RWPE2 (cell line): ENCODE measurements around the gene ZBTB46.

Experiments used
- ATAC-seq: fragments of 200-7000 bp; cut with Tn5 transposase; 3 replicates; pipeline ENCODE4 v1.9.1; 2021; ENCODE audit warnings: low read depth
- DNase-seq: peaks from one replicate; pipeline ENCODE4 v3.0.0-alpha.2; 2020; ENCODE audit warnings: low spot score
- H3K27ac ChIP-seq: fragments of 450-650 bp; 2 replicates; pipeline ENCODE4 v1.5.1; 2017; ENCODE audit warnings: mild to moderate bottlenecking; ENCODE audit not compliant: poor library complexity, severe bottlenecking
- H3K27me3 ChIP-seq: fragments of 250-450 bp; sonication (Bioruptor Pico); 2 replicates; pipeline ENCODE4 v1.5.1; 2021; ENCODE audit warnings: mild to moderate bottlenecking, moderate library complexity; ENCODE audit not compliant: insufficient read depth, poor library complexity, severe bottlenecking
- H3K36me3 ChIP-seq: fragments of 250-450 bp; sonication (Bioruptor Pico); 2 replicates; pipeline ENCODE4 v1.5.1; 2020; ENCODE audit warnings: low read depth, mild to moderate bottlenecking, moderate library complexity
- H3K4me1 ChIP-seq: fragments of 250-450 bp; sonication (Bioruptor Pico); 2 replicates; pipeline ENCODE4 v1.5.1; 2021; ENCODE audit warnings: mild to moderate bottlenecking, moderate library complexity; ENCODE audit not compliant: insufficient read depth, poor library complexity, severe bottlenecking
- H3K4me3 ChIP-seq: fragments of 250-450 bp; sonication (Bioruptor Pico); 2 replicates; pipeline ENCODE4 v1.5.1; 2021; ENCODE audit warnings: mild to moderate bottlenecking, moderate library complexity; ENCODE audit not compliant: severe bottlenecking
- H3K9me3 ChIP-seq: fragments of 250-450 bp; sonication (Bioruptor Pico); 2 replicates; pipeline ENCODE4 v1.5.1; 2021; ENCODE audit warnings: mild to moderate bottlenecking, moderate library complexity; ENCODE audit not compliant: severe bottlenecking
- CTCF ChIP-seq: fragments of 450-650 bp; IDR thresholded peaks from one replicate; pipeline ENCODE4 v1.5.1; 2017; ENCODE audit warnings: mild to moderate bottlenecking, moderate library complexity; ENCODE audit not compliant: poor library complexity, severe bottlenecking

The ZBTB46 gene

GRCh38 chr20:63765082-63765873 is 65.8 kb downstream of the ZBTB46 start:
- Histone ChIP-seq H3K9me3 (no peaks in the 10 kb centered on the region), H3K27me3 (no peaks in the 10 kb centered on the region), H3K36me3 (no peaks in the 10 kb centered on the region), H3K27ac (no peak overlapping the region), H3K4me1 (no peaks in the 10 kb centered on the region), H3K4me3 (no peak overlapping the region)
- ATAC-seq (no peak), DNase-seq (no peak)
- TF ChIP-seq CTCF, result no peak

DNA sequence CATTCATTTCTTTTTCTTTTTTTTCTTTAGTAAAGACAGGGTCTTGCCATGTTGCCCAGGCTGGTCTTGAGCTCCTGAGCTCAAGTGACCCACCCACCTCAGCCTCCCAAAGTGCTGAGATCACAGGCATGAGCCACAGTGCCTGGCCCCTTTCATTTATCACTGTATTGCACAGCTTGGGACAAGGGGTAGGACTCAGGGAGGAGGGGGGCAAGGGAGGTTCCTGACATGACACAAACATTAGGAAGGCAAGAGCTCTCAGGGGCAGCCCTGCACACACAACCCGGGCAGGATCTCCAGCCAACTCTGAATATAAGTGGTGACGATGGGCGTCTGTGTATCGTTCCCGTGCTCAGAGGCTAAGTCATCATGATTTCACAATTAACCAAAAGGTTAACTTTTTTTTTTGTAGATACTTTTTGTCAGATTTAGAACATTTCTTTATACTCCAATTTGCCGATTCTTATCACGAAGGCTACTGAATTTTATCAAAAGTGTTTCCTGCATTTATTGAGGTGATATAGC is 71.6 kb downstream of the ZBTB46 start:
- Histone ChIP-seq H3K4me3 (no peak overlapping the region), H3K27me3 (peaks cover 5% of the 10 kb centered on the region), H3K9me3 (no peaks in the 10 kb centered on the region), H3K27ac (no peak overlapping the region), H3K36me3 (no peaks in the 10 kb centered on the region), H3K4me1 (no peaks in the 10 kb centered on the region)
- DNase-seq (peak; percentile 62), ATAC-seq (no peak)
- no peak for TF ChIP-seq CTCF

DNA sequence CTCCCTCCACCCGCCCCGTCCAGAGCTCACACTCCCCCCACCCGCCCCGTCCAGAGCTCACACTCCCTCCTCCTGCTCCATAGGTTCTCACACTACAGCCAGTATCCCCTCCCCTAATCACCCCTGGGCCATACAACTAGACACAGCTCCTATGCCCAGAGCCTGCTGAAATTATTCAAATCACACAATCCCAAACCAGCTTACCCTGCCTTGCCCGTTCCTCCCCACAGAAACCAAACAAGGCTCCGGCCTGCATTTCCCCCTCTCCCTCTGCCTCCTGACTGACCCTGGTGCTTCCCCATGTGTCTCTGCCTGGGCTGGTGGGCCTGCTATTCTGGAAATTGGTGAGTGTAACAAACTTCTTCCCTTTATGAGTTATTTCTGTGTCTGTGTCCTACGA is 72.9 kb downstream of the ZBTB46 start:
- Histone ChIP-seq H3K4me3 (no peak overlapping the region), H3K4me1 (no peaks in the 10 kb centered on the region), H3K9me3 (no peaks in the 10 kb centered on the region), H3K27me3 (peaks cover 5% of the 10 kb centered on the region), H3K36me3 (no peaks in the 10 kb centered on the region), H3K27ac (no peak overlapping the region)
- no peak for TF ChIP-seq CTCF
- no peak for ATAC-seq
- peak; percentile 57 for DNase-seq

DNA sequence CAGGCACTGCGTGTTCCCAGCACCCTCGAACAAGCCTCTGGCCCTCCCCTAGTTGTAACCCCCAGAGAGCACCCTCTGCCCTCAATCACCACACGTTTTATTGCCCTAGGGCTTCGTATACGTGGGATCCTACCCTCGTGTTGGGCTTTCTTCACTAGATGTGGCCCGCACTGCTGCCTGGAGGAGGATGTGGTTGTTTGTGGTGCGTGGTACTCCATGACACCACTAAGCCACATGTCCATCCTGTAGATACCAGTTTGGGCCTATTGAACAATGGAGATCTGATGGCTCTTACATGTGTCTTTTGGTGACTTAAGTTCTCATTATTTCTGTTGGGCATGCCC is 74.4 kb downstream of the ZBTB46 start:
- Histone ChIP-seq H3K4me1 (no peaks in the 10 kb centered on the region), H3K27ac (no peak overlapping the region), H3K9me3 (no peaks in the 10 kb centered on the region), H3K4me3 (no peak overlapping the region), H3K36me3 (no peaks in the 10 kb centered on the region), H3K27me3 (peaks cover 5% of the 10 kb centered on the region)
- peak; percentile 57 for DNase-seq
- ATAC-seq, result no peak
- no peak for TF ChIP-seq CTCF
